GM18498 (cell line): ENCODE results near the gene ZFYVE28.

ENCODE experiments used
- ATAC-seq: cut with Tn5 transposase; IDR thresholded peaks from one replicate; pipeline ENCODE4 v1.9.1; 2021; ENCODE audit warnings: mild to moderate bottlenecking, moderate library complexity; ENCODE audit not compliant: unreplicated experiment

The ZFYVE28 gene

GRCh38 chr4:2371765-2372487 is 46.5 kb downstream of the ZFYVE28 start:
- no peak for ATAC-seq

DNA sequence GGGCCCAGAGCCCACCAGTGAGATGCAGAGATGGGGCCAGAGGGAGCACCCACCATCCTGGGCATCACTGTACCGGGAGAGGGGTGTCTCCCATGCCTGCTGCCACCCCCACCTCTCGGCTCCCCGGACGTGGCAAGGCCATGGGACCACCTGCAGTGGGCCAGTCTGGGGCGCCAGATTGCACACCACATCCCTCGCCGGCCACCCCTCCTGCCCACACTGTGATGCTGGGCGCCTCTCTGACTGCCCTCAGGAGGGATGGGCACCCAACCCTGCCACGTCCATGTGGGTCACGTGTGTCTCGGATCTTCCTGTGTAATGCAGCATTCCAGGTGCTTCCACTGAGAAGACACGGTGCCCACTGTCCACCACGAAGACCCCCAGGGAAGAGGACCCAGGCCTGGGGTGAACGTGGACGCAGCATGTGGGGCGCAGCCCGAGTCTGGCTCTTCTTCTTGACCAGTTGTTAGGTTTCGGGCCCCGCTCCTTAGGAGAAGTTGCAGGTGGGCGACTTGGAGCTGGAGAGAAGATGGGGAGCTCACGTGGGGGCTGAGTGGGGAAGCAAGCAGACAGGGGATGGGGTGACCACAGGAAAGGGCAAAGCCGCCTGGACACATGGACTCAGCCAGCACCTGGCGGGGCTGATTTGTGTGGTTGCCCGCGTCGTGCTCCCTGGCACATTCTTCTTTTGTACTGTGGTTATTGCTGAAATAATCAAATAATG is 47.7 kb downstream of the ZFYVE28 start:
- no peak for ATAC-seq

DNA sequence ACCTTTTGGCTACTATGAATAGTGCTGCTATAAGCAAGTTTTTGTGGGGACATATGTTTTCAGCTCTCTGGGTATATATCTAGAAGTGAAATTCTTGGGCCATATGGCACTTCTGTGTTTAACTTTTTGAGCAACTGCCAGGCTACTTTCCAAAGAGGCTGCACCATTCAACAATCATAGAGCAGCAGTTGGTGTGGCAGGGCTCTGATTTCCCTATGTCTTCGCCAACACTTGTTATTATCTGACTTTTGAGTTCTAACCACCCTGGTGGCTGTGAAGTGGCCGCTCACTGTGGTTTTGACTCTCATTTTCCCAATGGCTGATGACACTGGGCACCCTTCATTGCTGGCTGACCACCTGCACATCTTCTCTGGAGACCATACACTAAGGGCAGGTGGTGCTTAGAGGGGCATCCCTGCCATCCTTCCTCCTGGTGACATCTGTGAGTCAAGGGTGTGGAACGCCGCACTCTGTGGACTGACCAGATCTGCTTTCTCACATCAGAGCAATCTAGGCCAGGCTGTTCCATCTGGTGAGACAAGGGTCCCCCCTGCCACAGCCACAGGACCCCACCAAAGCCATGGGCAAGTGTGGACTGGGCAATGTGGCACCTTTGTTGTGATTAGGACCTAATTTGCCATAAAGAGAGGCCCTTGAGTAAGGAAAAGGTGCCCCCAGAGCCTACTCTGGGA is 49.6 kb downstream of the ZFYVE28 start:
- ATAC-seq: no peak

DNA sequence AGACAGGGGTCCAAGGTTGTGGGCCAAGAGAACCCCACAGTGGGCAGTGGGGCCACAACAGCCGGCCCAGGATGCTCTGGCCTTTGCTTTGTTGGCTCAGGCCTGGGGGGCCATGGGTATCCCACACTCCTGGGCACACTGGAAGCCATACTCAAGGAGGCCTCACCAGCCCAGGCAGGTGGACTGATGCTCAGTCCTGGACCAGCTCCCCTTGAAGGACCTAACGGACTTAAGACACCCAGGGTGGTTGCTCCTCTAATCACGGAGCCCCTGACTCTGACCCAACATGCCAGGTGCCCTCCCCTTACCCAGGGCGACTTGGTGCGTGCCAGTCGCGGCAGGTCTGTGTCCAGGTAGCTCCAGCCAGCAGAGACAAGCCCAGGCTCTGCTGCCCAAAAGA is 50.8 kb downstream of the ZFYVE28 start:
- ATAC-seq: no peak

DNA sequence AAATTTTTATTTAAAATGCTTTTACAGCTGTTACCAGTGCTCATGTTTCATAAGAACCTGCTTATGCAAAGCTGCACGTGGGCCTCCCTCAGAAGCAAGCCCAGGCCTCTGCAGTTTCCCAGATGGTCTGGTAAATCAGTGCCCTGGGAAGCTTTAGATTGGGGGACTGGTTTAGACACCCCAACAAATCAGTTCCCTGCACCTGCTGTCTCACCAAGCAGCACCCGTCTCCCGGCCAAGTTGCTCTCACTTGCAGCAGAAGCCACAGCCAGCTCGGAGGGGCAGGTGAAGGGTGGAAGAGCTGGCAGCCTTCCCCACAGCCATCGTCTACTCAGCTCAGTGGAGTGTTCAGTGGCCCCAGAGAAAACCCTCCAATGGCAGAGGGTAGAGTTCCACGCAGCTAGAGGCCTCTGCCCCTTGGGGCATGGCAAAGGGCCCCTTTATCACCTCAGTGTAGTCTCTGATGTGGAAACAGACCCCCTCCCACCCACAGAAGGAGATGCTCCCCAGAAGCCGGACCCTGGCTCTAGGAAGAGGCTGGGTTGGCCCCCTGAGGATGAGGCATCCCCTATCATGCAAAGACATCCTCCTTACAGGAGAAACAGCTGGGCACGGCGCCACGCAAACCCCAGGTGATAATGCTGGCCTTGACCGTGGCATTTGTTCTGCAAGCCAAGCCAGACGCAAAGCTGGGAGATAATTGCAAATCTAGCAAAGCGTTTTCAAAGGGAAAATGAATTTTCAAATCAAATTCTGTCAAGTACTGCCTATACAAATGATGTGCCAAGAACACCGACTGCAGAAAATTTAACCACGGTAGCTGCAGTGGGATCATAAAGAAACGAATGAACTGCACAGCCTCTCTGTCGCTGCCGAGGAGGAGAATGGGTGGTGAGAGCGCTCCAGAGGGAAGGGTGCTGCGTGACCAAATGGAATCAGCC is 51.9 kb downstream of the ZFYVE28 start:
- no peak for ATAC-seq

DNA sequence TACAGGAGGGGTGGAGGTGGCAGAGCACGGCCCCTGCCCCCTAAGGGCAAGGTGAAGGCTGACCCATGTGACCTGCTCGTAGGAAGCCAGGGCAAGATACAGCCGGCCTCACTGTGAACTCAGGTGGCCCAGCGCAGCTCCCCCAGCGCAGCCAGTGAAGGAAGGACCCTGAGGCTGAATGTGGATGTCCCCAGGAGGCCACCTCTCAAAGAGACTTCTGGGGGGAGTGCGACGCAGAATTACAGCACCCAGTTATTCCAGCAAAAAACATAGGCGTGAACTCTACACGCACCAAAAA is 52.6 kb downstream of the ZFYVE28 start:
- ATAC-seq: no peak

DNA sequence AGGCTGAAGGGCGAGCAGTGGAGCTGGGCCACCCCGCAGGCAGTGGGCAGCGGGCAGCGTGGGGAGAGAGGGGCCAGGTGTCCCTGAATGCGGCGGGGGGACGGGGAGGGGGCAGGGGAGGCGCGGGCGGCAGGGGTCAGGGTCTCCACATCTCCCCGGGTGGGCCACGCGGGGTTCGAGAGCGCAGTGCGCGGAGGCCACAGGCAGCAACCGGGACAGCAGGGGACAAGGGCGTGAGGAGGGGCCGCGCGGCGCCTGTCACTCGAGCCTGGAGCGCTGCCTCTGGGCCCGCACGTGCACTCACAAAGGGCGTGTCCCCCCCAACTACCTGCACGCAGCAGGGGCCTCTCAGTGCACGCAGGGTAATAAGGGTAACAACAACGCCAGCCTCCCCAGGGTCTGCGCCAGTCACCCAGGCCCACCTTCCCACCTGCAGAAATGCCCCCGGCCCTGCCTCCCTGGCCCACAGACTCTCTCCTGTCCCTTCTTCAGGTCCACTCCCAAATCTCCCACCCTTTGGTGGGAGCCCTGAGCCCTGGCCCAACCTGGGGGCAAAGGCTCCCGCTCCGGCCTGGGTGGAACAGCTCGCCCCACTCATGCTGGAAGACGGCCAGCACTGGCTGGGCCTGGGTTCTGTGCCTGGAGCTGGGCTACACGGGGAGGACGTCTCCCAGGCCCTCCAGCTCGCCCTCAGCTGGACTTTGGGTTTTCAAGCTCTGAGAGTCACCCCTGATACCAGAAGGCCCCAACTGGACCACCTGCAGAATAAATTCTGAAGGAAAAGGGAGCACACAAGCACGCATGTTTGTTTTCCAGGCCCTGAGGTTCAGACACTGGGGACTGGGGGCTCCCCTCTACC is 53.2 kb downstream of the ZFYVE28 start:
- ATAC-seq: no peak

DNA sequence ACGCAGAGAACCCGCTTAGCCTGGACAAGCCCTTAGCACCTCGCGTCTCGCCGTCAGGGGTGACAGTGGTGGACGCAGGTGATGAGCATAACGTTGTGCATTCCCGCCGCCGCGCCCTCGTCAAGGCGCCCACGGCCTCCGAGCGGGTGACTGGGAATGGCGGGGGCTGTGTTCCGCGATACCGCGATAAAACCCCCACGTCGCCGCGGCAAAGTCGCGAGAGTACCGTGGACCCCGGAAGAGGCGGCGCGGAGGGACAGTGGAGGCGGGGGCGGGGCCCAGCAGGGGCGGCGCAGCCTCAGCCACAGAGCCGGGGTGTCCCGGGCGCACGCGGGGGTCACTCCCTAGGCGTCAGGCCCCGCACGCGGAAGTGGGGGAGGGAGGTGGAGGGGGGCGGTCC is 53.8 kb downstream of the ZFYVE28 start:
- ATAC-seq: no peak

DNA sequence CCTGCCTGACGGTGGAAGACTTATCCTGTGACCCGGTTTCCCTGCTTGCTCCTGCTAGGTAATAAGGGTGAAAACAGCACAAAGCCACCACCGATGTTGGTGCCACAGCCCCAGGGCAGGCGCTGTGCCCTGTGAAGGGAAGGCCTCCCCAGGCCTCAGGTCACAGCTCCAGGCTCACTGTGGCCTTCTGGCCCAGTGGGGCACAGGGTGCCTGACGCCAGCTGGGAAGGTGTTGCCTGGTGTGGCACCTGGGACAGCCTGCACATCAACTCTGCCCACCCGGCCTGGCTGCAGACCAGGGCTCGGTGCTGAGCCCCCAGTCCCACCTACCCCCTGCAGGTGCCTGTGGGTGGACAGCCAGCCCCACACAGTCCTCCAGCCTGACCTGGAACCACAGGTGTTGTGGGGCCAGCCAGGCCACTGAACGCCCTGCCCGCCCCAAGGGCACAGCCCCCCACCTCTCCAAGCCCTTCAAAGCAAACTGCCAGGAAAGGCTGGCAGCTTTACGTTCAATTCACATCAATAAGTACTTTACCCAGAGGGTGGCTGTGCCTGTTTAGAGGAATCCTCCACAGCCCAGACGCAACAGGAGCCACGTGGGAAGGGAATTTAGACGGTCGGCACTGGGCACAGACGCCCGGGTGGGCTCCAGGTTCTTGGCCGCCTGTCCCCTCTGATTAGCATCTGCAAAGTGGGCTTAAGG is 54.3 kb downstream of the ZFYVE28 start:
- no peak for ATAC-seq

GRCh38 chr4:2363056-2363721 is 55.3 kb downstream of the ZFYVE28 start:
- ATAC-seq: no peak

DNA sequence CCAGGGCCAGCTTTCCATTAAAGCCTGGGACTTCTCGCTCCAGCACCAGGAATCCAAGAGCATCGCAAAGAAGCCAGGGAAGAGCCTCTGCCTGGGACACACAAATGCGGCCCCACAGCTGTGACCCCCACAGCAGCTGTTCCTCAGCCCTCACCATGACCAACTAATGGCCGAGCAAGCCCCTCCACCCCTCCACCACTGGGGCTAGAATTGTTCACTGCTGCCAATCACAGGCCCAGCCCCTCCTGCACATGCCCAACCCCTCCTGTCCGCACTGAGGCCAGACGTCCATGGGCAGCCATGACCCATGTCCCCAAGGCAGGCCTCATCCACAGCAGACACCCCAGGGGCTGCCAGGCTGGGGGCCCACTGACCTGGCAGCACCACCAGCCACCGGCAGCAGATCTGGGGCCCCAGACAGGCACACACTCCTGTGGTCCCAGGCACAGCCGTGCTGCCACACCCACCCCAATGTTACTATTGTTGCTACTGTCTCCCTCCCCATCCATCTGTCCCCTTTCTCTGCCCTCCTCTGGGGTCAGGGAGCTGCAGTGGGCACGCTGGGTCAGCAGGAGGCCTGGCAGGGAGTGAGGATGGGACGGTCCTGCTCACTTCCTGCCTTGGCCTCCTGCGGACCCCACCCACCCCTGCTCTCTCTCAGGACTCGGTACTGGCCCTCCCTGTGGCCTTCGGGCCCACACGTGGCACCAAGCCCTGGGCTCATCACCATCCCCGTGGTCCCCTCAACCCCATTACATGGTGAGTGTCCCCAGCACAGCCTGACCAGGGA is 56.0 kb downstream of the ZFYVE28 start:
- ATAC-seq: no peak

- no peak for ATAC-seq
Observed at GRCh38 chr4:2361366-2362265, 56.8 kb downstream of the ZFYVE28 start.

DNA sequence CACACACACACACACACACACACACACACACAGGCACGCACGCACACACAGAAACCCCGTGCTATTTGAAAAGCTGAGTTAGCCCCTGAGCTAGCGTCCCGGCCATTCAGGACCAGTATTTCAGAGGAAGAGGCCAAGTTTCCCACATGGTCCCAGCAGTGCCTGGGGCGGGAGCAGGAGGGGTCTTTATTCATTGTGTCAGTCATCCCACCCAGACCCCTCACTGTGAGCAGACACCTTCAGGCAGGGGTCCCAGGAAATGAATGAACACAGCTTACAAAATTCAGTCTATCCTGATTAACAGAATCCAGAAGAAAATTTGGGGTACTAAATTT is 58.1 kb downstream of the ZFYVE28 start:
- ATAC-seq: no peak

DNA sequence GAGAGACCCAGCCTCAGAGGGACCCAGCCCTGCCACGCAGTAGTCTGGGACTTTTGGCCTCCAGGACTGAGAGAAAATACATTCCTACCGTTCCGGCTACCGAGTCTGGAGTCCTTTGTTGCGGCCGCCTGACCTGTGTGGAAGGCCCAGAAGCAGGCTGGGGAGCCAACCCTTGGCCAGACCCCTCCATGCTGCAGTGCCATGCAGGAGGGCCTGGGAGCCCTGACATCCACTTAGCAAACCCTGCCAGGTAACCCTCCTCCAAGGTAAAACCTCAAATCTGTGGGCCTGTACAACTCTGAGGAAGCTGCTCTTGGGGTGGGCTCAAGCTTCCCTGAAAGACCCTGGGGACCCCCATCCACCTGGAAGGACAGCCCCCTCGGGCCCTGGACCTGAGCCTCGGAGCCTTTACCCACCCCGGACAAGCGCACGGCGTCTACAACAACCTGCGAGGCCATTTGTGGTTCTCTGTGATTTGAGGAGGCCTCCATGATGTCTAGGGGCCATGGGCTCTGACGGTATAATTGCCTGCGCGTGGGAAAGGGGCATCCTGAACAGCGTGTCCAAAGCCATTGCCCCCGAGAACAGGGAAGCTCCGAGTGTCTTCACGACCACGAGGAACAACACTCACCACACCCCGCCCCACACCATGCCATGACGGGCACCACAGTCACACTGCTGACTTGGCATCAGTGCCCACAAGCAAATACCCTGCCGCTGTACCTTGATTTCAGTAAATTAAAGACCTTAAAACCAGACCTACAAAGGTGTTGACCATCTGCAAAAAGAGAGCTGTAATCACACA is 58.7 kb downstream of the ZFYVE28 start:
- ATAC-seq: no peak

- no peak for ATAC-seq
Observed at GRCh38 chr4:2357821-2358745, 60.4 kb downstream of the ZFYVE28 start.
